SH-SY5Y (cell line): Measurements from ENCODE around the gene CRYBG1.

ENCODE experiments used
- GATA2 ChIP-seq: IDR thresholded peaks from 2 replicates; pipeline ENCODE4 v1.6.1; 2011; ENCODE audit warnings: mild to moderate bottlenecking, low read depth, low read length
- GATA3 ChIP-seq: IDR thresholded peaks from 2 replicates; pipeline ENCODE4 v1.6.1; 2011; ENCODE audit warnings: low read depth, mild to moderate bottlenecking, low read length, moderate library complexity

The CRYBG1 gene

DNA sequence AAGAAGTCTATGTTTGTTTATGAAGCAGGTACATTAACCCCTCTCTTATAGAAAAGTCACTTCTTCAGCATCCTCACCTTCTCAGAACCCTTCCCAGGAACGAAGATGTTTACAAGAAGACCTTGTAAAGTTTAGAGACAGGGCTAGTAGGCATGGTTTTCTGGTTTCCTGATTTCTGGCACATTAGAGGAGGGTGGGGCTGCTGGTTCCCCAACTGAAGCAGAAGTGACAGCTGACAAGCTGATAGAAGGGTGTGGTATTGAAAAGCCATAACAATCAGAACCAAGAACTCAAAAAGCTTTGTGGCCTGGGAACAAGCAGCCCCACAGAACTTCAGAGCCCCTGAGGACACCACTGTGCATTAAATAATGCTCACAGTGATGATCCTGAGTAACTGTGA, 177.6 kb downstream of the CRYBG1 start:
- TF ChIP-seq GATA3 (no peak), GATA2 (no peak)

DNA sequence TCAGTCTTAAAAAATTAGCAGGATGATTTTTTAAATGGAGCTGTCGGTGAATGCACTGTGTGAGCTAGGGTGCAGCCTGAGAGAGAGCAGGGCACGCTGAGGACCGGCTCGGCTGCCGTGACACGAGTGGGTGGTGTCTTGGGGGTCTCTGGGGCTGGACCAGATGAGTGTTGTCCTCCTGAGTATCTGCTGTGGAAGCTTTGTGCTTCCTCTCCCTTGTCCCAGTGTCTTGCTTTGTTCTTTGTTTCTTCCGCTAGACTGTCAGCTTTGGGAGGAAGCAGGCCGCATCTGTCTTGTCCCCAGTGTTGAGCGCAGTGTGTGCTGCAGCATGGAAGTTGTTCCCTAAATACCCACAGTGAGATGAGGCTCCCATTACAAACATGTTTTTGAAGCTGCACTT, 179.4 kb downstream of the CRYBG1 start:
- TF ChIP-seq GATA2, result no peak

DNA sequence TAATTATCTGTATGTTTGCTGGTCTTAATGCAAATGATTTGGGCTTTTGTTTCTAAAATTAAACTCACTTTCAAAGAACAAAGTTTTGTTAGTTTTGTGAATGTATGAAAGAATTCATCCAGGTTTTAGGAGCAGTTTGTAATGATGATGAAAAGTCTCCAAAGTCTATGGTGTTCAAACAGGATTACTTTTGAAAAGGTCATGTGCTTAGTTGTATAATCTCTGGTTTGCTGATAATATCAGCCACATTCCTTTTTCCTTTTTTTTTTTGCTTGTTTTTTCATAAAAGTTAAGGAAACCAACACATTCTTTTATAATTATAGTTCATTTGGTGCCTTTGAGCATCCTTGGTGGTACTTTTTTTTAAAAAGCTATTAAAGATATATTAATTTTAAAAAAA, 179.9 kb downstream of the CRYBG1 start:
- no peak for TF ChIP-seq GATA2
- no peak for TF ChIP-seq GATA3

DNA sequence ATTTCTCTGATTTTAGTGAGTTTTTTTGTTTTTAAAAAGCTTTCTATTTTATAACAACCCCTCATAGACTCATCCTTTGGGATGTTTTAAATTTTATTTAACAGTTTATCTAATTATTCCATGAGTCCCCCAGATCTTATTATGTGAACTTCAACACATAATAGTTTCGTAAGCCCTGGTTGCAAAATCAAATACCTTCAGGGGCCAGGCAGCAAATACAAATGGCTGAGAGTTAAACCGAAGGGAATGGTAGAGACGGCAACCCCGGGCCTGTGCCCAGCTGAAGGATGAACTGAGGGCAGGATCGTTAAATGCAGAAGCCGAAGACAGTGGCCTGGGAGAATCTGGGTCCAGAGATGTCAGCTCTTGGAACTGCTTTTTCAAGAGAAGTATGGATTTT, 180.4 kb downstream of the CRYBG1 start:
- TF ChIP-seq GATA2 (no peak), GATA3 (no peak)

DNA sequence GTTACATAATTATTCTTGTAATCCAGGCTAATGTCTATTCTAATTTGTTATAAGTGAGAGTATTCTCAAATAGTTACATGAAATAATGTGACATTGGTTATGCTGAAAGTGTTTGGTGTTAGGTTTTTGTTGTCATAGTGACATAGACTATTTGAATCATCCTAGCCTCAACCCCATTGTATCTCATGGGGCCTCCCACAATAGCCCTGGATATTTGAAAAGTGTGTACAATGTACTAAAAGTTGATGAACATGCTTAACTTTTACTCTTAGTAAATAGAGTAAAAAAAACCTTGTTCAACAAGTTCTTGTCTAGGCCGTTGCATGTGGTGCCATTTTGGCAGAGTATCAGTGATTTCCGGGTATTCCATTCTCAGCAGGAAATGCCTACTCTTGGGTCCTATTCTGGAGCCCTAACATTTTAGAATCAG, 185.8 kb downstream of the CRYBG1 start:
- TF ChIP-seq GATA2, result no peak
- TF ChIP-seq GATA3, result no peak

DNA sequence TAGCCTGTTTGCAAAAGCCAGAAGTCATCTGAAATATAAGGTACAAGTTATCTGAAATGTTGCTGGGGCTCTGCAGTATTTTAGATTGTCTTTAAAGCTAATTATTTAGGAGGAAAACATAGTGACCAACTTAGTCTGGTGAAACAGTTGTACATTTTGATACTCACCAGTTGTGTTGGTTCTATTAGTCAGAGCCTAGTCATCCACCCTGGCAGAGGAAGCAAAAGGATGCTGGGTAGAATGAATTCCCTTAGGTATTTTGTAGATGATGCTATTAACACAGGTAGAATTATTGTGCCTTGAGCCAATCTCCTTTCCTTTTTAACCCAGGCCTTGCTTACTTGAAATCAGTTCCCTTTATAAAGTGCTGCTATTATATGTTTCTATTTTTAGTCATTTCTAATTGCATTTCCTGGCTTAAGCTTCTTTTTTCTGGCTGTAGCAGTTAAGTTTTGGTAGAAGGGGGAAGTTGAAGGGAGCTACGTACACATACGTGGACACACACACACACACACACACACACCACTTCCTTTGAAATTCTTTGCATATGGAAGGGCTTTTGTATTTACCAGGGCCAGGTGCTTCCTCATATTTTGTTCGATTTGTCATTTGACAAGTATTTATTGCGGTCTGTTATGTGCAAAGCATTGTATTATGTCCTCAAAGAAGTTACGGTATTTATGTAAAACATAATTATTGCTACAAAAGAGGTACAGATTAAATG, 186.3 kb downstream of the CRYBG1 start:
- no peak for TF ChIP-seq GATA2
- TF ChIP-seq GATA3, result no peak

DNA sequence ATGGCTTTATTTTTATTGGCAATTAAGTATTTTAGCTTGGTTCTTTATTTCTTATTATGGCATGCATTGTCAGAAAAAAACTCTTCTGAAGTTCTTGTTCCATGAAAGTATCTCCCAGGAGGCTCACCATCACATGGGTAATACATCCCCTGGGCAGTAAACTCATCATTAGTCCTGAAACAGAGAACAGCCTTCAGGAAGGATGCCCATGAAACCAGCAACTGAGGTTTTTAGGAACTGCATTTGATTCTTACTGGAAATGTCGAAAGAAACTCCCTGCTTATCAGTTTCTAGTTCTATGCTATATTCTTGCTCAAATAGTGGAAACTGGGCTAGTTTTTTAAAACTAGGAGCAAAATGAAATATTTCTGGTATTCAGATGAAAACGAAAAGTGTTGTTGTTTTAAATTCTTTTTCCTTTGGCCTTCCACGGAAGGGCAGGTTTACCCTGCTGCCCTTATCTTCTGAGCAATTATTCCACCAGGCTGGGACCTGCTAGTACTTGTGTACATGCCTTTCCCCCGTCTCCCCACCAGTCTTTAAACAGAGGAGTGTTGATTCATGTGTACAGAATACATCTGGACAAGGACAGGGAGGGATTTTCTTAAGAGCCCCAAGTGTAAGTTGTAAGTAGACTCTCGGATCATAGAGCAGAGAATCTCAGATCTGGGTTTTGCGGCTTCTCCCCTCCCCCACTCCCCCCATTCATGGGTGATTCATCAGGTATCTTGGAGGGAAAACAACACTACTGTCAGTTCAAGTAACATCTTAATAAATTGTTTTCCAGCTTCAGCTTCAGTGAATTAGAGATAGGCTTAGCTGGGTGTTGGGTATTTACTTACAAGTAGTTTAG, 187.3 kb downstream of the CRYBG1 start:
- TF ChIP-seq GATA2 (no peak), GATA3 (no peak)

DNA sequence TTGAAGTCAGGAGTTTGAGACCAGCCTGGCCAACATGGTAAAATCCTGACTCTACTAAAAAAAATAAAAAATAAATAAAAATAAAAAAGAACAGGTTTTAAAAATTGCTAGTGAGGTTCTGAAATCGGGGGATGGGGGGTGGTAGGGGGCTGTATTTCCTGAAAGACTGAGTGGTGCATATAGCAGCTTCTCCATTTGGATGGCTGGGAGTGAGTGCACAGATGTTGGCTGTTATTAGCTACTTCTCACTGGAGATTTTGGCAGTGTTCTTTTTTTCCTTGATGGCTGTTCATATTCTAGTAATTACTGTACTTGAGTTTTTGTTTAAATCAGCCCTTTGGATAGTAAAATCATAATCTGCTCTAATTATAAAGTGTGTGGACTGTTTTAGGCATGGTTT, 189.0 kb downstream of the CRYBG1 start:
- TF ChIP-seq GATA3, result no peak
- no peak for TF ChIP-seq GATA2

DNA sequence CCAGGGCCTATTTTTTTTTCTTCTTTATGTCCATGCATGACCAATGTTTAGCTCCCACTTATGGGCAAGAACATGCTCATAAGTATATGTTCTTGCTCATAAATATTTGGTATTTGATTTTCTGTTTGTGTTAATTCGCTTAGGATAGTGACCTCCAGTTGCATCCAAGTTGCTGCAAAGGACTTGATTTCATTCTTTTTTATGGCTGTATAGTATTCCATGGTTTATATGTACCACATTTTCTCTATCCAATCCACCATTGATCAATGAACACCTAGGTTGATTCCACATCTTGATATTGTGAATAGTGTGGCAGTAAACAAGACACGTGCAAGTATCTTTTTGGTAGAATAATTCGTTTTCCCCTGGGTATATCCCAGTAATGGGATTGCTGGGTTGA, 190.6 kb downstream of the CRYBG1 start:
- TF ChIP-seq GATA3 (no peak), GATA2 (no peak)

DNA sequence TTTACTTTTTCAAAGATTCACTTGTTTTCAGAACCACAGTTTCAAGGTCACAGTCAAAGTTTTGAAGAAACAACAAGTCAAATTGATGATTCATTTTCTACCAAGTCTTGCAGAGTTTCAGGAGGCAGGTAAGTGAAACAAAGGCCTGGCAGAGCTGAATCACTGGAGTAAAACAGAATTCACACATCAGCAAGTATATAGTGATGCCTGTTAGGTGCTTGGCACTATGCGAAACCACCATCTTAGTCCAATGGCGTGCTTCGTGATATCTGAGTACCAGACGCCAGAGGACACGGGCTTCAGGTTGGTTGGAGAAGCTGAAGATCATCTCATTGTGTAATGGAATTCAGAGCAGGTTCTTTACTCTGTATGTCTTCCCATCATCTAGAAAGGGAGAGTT, 192.9 kb downstream of the CRYBG1 start:
- TF ChIP-seq GATA2, result no peak
- no peak for TF ChIP-seq GATA3

DNA sequence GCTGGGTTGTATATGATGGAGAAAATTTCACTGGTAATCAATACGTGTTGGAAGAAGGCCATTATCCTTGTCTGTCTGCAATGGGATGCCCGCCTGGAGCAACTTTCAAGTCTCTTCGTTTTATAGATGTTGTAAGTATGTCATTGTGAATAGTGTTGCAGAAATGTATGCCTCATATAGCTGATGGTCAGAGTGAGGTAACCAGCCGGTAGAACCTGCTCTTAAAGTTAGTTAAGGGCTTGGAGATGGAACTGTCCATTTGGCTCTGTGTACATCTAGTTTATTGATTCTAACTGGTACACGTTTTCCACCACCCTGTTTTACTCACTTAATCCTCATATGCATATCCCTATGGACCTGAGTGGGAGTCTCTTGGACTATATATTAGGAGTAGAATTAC, 195.2 kb downstream of the CRYBG1 start:
- no peak for TF ChIP-seq GATA3
- TF ChIP-seq GATA2, result no peak

DNA sequence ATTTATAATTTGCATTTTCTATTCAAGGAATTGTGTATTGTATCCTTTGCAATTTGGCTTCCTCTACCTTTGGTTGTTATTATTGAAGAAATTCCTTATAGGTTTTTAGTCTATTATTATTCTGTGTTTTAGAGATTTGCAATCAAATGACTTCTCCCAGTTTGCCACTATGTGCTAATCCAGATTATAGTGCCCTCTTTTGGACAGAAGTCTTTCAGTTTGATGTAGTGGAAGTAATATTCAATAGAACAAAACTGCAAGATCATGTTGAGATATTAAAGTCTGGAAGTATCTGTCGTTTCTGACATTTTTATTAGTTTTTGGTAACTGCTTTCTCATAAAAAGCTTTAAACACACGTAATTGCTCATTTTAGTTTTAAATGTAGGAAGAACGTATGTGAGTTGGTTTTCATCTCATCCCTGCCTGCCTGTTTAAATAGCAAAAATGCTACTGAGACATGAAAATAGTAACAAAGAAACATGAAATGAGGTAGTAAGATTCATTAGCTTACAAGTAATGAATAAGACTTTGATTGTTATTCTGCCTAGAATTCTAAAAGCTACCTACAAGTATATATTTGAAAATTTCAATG, 195.9 kb downstream of the CRYBG1 start:
- no peak for TF ChIP-seq GATA3
- no peak for TF ChIP-seq GATA2

DNA sequence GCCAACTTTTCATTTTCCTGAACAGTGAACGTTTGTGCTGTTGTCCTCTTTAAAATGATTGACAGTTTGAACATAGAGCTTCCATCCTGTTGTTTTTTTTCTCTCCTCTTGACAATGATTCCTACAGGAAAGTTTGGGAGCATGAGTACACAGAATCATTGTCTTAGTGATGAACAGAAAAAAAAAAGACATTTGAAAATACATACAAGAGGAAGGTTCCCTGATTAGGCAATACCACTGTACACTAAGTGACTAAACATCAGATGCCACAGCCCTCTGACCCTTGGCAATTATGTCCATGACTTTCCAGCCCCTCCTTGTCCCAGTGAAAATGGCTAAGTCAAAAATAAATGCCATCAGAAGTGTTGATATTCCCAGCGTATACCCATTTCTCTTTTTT, 197.3 kb downstream of the CRYBG1 start:
- no peak for TF ChIP-seq GATA3
- TF ChIP-seq GATA2, result no peak

DNA sequence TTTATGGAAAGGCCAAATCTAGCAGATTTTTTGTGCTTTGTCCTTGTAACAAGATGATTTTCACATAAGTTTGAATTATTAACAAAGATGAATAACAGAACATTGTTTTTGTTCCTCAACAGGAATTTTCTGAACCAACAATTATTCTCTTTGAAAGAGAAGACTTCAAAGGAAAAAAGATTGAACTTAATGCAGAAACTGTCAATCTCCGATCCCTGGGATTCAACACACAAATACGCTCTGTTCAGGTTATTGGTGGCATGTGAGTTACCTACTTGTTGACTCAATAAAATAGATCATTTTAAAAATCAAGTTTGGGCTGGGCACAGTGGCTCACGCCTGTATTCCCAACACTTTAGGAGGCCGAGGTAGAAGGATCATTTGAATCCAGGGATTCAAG, 197.8 kb downstream of the CRYBG1 start:
- TF ChIP-seq GATA3 (no peak), GATA2 (no peak)
